HEK293 (cell line): ENCODE measurements around the gene COPS3.
A peak's percentile ranks its signal among the peaks of the same experiment; 100 is the strongest.

Source experiments
- ATF2 ChIP-seq: fragments of 450-650 bp; formaldehyde crosslinking; IDR thresholded peaks from 2 replicates; pipeline ENCODE4 v1.5.1; 2016; ENCODE audit warnings: missing biosample characterization, missing genetic modification characterization, low read depth
- EGR2 ChIP-seq: fragments of 450-650 bp; formaldehyde crosslinking; IDR thresholded peaks from 2 replicates; pipeline ENCODE4 v1.5.1; 2016; ENCODE audit warnings: low read depth, missing biosample characterization, missing genetic modification characterization
- GLI2 ChIP-seq: fragments of 450-650 bp; formaldehyde crosslinking; IDR thresholded peaks from 2 replicates; pipeline ENCODE4; 2017; ENCODE audit warnings: missing biosample characterization, missing genetic modification characterization, low read depth, borderline replicate concordance
- KLF1 ChIP-seq: fragments of 450-650 bp; formaldehyde crosslinking; IDR thresholded peaks from 2 replicates; pipeline ENCODE4 v1.5.1; 2016; ENCODE audit warnings: missing biosample characterization, missing genetic modification characterization
- KLF17 ChIP-seq: fragments of 450-650 bp; formaldehyde crosslinking; IDR thresholded peaks from 2 replicates; pipeline ENCODE4 v1.5.1; 2016; ENCODE audit warnings: missing biosample characterization, missing genetic modification characterization
- PRDM2 ChIP-seq: fragments of 450-650 bp; formaldehyde crosslinking; IDR thresholded peaks from 2 replicates; pipeline ENCODE4 v1.5.1; 2016; ENCODE audit warnings: missing biosample characterization, missing genetic modification characterization, borderline replicate concordance
- REPIN1 ChIP-seq: fragments of 450-650 bp; formaldehyde crosslinking; IDR thresholded peaks from 2 replicates; pipeline ENCODE4 v1.5.1; 2017; ENCODE audit warnings: missing biosample characterization, missing genetic modification characterization, low read depth
- SCRT1 ChIP-seq: fragments of 450-650 bp; formaldehyde crosslinking; IDR thresholded peaks from 2 replicates; pipeline ENCODE4 v1.5.1; 2016; ENCODE audit warnings: missing biosample characterization, missing genetic modification characterization, borderline replicate concordance
- SP7 ChIP-seq: fragments of 450-650 bp; formaldehyde crosslinking; IDR thresholded peaks from 2 replicates; pipeline ENCODE4 v1.5.1; 2016; ENCODE audit warnings: missing biosample characterization, missing genetic modification characterization
- ZNF140 ChIP-seq: fragments of 450-650 bp; formaldehyde crosslinking; IDR thresholded peaks from 2 replicates; pipeline ENCODE4 v1.5.1; 2016; ENCODE audit warnings: missing biosample characterization, missing genetic modification characterization
- ZNF174 ChIP-seq: fragments of 450-650 bp; formaldehyde crosslinking; IDR thresholded peaks from 2 replicates; pipeline ENCODE4 v1.5.0; 2017; ENCODE audit warnings: missing biosample characterization, mild to moderate bottlenecking, missing genetic modification characterization
- ZNF184 ChIP-seq: fragments of 450-650 bp; IDR thresholded peaks from 2 replicates; pipeline ENCODE4 v1.5.1; 2018; ENCODE audit warnings: missing biosample characterization, mild to moderate bottlenecking, missing genetic modification characterization
- ZNF19 ChIP-seq: fragments of 450-650 bp; formaldehyde crosslinking; IDR thresholded peaks from 2 replicates; pipeline ENCODE4; 2016; ENCODE audit warnings: missing biosample characterization, missing genetic modification characterization, low read depth
- ZNF211 ChIP-seq: fragments of 450-650 bp; formaldehyde crosslinking; IDR thresholded peaks from 2 replicates; pipeline ENCODE4 v1.5.1; 2016; ENCODE audit warnings: low read depth, missing biosample characterization, missing genetic modification characterization
- ZNF280D ChIP-seq: fragments of 450-650 bp; formaldehyde crosslinking; IDR thresholded peaks from 2 replicates; pipeline ENCODE4 v1.5.1; 2016; ENCODE audit warnings: missing biosample characterization, missing genetic modification characterization
- ZNF341 ChIP-seq: fragments of 450-650 bp; formaldehyde crosslinking; IDR thresholded peaks from 2 replicates; pipeline ENCODE4; 2016; ENCODE audit warnings: low read depth, missing biosample characterization, missing genetic modification characterization
- ZNF362 ChIP-seq: fragments of 450-650 bp; formaldehyde crosslinking; IDR thresholded peaks from 2 replicates; pipeline ENCODE4 v1.5.1; 2016; ENCODE audit warnings: missing biosample characterization, missing genetic modification characterization
- ZNF558 ChIP-seq: fragments of 450-650 bp; formaldehyde crosslinking; IDR thresholded peaks from 2 replicates; pipeline ENCODE4 v1.5.1; 2016; ENCODE audit warnings: missing biosample characterization, missing genetic modification characterization
- ZNF76 ChIP-seq: fragments of 450-650 bp; formaldehyde crosslinking; IDR thresholded peaks from 2 replicates; pipeline ENCODE4; 2016; ENCODE audit warnings: low read depth, missing biosample characterization, missing genetic modification characterization, borderline replicate concordance
- ZNF768 ChIP-seq: fragments of 450-650 bp; formaldehyde crosslinking; IDR thresholded peaks from 2 replicates; pipeline ENCODE4 v1.5.1; 2018; ENCODE audit warnings: missing biosample characterization, mild to moderate bottlenecking, missing genetic modification characterization
- ZSCAN5A ChIP-seq: fragments of 450-650 bp; formaldehyde crosslinking; IDR thresholded peaks from 2 replicates; pipeline ENCODE4 v1.5.1; 2016; ENCODE audit warnings: missing biosample characterization, missing genetic modification characterization
- TF ChIP-seq, protein P1 (sequence below): fragments of 450-650 bp; IDR thresholded peaks from 2 replicates; pipeline ENCODE4 v1.5.1; 2018; ENCODE audit warnings: missing biosample characterization, missing genetic modification characterization

Gene COPS3

GRCh38 chr17:17303847-17304490, 22.9 kb upstream of the COPS3 start (continued):
- TF ChIP-seq ZNF211, result no peak
- TF ChIP-seq ZNF280D (tag by site-specific recombination), result no peak
- no peak for TF ChIP-seq ZNF19 (tag by site-specific recombination)
- TF ChIP-seq PRDM2 (tag by site-specific recombination), result no peak
- no peak for TF ChIP-seq REPIN1 (tag by site-specific recombination)
- 0 out of 2 replicates have a peak, but pooled peaks have one; percentile 14 for TF ChIP-seq SP7
- no peak for TF ChIP-seq ATF2
- peak; percentile 78 for TF ChIP-seq ZNF768 (tag by site-specific recombination)
- TF ChIP-seq ZNF140, result no peak
- TF ChIP-seq ZNF341, result no peak
- TF ChIP-seq EGR2 (tag by site-specific recombination), result no peak
- no peak for TF ChIP-seq ZSCAN5A (tag by site-specific recombination)
- peak; percentile 70 for TF ChIP-seq KLF1 (tag by site-specific recombination)
- TF ChIP-seq KLF17 (tag by site-specific recombination), result no peak
- no peak; the same call in 1 of the 2 replicates for TF ChIP-seq ZNF76 (tag by site-specific recombination)
- TF ChIP-seq GLI2 (tag by site-specific recombination), result no peak
- no peak for TF ChIP-seq ZNF184 (tag by site-specific recombination)
- no peak for TF ChIP-seq SCRT1
- TF ChIP-seq, protein P1, sequence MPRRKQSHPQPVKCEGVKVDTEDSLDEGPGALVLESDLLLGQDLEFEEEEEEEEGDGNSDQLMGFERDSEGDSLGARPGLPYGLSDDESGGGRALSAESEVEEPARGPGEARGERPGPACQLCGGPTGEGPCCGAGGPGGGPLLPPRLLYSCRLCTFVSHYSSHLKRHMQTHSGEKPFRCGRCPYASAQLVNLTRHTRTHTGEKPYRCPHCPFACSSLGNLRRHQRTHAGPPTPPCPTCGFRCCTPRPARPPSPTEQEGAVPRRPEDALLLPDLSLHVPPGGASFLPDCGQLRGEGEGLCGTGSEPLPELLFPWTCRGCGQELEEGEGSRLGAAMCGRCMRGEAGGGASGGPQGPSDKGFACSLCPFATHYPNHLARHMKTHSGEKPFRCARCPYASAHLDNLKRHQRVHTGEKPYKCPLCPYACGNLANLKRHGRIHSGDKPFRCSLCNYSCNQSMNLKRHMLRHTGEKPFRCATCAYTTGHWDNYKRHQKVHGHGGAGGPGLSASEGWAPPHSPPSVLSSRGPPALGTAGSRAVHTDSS, result no peak
- no peak for TF ChIP-seq ZNF174 (tag by site-specific recombination)
- TF ChIP-seq ZNF362 (tag by site-specific recombination), result no peak
- no peak for TF ChIP-seq ZNF558 (tag by site-specific recombination)
